Lower lobe of right lung (tissue), 2 donors: ENCODE results near the gene PLP2. TPM values are rescaled to one million over a fixed set of nuclear protein-coding genes. Genes with fewer than 3 reads are reported as not detected.
A peak's percentile ranks its signal among the peaks of the same experiment; 100 is the strongest.

Experiments
- ATAC-seq, 2 donors: fragments of 200-7000 bp; cut with Tn5 transposase; one replicate each; pipeline ENCODE4 v1.9.1; 2020 to 2022; ENCODE audit warnings: mild to moderate bottlenecking in 2 of 2, moderate library complexity in 2 of 2
- DNase-seq: peaks from one replicate; pipeline ENCODE4 v3.0.0-alpha.2; 2020
- H3K27ac ChIP-seq: fragments of 200-600 bp; one replicate; pipeline ENCODE4 v1.8.0; 2022
- H3K27me3 ChIP-seq: fragments of 200-600 bp; one replicate; pipeline ENCODE4 v1.8.0; 2022; ENCODE audit warnings: low read depth
- H3K36me3 ChIP-seq: fragments of 200-600 bp; one replicate; pipeline ENCODE4 v1.8.0; 2022; ENCODE audit warnings: mild to moderate bottlenecking
- H3K4me1 ChIP-seq: fragments of 200-600 bp; one replicate; pipeline ENCODE4 v1.8.0; 2022
- H3K4me3 ChIP-seq: fragments of 200-600 bp; one replicate; pipeline ENCODE4 v1.8.0; 2022; ENCODE audit warnings: mild to moderate bottlenecking
- H3K9me3 ChIP-seq: fragments of 200-600 bp; one replicate; pipeline ENCODE4 v1.8.0; 2022
- intact Hi-C: fragments of 100-400 bp; cut with DNase I; formaldehyde crosslinking; loops from one replicate; pipeline ENCODE4 v1.11.0; 2022
- total RNA-seq: library from RNA; stranded (reverse); fragmentation: NEBNext Ultra II Directional; extraction: Animal tissue kit (Norgen Biotek cat#: 25700); gene quantifications from one replicate; pipeline ENCODE4 v1.2.1, GENCODE V29; 2021
- TF ChIP-seq, protein P1 (sequence below): fragments of 200-600 bp; IDR thresholded peaks from one replicate; pipeline ENCODE4 v1.8.0; 2022; ENCODE audit warnings: antibody characterized with exemption, mild to moderate bottlenecking
- donor health status: DM: no; HTN: yes; CAD: no; lungs with severe emphysema.

The PLP2 gene
- total RNA-seq, 1 donor from 2014 or later = 91.8 TPM

DNA sequence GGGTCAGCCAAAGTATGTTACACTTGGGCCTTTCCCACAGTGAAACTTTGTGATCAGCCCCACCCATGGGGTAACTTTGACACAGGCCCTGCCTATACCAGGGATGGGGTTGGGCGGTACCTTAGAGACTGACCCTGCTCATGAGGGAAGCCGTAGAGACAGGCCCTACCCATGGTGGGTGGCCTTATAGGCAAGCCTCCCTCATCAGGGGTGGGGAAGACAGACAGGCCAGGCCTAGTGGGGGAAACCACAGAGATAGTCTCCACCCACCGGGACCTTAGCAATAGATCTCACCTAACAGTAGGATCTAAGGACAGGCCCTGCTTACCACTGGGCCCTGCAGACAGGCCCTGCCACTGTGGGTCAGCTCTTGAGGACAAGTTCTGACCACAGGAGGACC lies 6.8 kb downstream of the PLP2 start:
- intact Hi-C loops = no loop called here
- peaks cover under 1% of the 10 kb centered on the region for H3K4me1 ChIP-seq
- H3K36me3 ChIP-seq = peaks cover 59% of the 10 kb centered on the region
- H3K9me3 ChIP-seq = no peaks in the 10 kb centered on the region
- H3K27ac ChIP-seq = no peak overlapping the region
- DNase-seq (no peak), ATAC-seq (no peak)
- no peak overlapping the region for H3K4me3 ChIP-seq
- TF ChIP-seq, protein P1, sequence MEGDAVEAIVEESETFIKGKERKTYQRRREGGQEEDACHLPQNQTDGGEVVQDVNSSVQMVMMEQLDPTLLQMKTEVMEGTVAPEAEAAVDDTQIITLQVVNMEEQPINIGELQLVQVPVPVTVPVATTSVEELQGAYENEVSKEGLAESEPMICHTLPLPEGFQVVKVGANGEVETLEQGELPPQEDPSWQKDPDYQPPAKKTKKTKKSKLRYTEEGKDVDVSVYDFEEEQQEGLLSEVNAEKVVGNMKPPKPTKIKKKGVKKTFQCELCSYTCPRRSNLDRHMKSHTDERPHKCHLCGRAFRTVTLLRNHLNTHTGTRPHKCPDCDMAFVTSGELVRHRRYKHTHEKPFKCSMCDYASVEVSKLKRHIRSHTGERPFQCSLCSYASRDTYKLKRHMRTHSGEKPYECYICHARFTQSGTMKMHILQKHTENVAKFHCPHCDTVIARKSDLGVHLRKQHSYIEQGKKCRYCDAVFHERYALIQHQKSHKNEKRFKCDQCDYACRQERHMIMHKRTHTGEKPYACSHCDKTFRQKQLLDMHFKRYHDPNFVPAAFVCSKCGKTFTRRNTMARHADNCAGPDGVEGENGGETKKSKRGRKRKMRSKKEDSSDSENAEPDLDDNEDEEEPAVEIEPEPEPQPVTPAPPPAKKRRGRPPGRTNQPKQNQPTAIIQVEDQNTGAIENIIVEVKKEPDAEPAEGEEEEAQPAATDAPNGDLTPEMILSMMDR = no peak
- H3K27me3 ChIP-seq = no peaks in the 10 kb centered on the region

DNA sequence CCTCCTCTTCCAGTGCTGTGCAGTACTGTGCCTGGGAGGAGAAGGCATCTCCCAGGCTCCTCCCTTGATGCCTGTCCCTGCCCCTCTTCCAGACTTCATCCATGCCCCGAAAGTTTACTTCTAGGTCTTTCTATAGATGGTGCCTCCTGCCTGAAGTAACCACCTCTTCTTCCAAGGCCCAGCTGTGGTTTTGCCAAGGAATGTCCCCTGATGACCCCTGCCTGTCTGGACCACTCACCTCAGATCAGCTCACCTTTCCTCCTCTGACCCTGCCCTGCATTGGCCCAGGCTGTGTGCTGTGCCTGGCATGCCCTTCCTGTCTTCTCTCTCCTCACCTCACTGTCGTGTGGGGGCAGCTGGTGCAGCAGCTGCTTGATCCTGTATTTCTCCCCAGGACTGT lies 7.7 kb downstream of the PLP2 start:
- ATAC-seq (no peak), DNase-seq (no peak)
- Histone ChIP-seq H3K27me3 (no peaks in the 10 kb centered on the region), H3K27ac (no peak overlapping the region), H3K4me3 (no peak overlapping the region), H3K9me3 (no peaks in the 10 kb centered on the region), H3K36me3 (peaks cover 53% of the 10 kb centered on the region), H3K4me1 (no peaks in the 10 kb centered on the region)
- TF ChIP-seq, protein P1 = no peak
- intact Hi-C loops = no loop called here

DNA sequence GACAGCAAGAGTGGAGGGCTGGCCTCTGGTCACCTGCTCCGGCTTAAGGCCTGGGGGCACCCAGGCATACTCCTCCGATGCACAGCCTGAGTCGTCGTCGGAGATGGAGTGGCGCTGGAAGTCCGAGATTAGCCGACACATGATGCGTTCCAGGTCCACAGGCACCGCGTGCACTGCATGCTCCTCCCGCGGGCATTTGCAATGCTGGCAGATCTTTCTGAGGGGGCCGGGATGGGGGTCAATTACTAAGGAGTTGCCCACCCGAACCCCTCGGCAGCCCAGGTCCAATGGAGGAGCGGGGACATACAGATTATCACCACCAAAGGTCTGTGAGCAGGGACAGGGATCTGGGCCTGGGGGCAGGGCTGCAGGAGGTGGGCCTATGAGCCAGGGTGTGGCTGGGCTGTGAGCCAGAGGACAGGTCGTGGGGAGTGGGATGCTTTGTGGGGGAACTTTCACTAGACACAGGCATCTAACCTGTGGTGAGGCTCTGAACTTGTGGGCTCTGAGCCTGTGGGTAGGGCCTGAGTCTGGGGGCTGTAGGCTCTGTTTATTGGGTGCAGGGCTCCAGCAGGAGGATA lies 12.1 kb downstream of the PLP2 start:
- Histone ChIP-seq H3K27me3 (no peaks in the 10 kb centered on the region), H3K36me3 (peaks cover 36% of the 10 kb centered on the region), H3K9me3 (no peaks in the 10 kb centered on the region), H3K4me1 (peaks cover 7% of the 10 kb centered on the region), H3K4me3 (peak overlapping the region; percentile 58), H3K27ac (no peak overlapping the region)
- TF ChIP-seq, protein P1 = no peak
- no peak for ATAC-seq
- DNase-seq = no peak
- intact Hi-C loops = no loop called here

DNA sequence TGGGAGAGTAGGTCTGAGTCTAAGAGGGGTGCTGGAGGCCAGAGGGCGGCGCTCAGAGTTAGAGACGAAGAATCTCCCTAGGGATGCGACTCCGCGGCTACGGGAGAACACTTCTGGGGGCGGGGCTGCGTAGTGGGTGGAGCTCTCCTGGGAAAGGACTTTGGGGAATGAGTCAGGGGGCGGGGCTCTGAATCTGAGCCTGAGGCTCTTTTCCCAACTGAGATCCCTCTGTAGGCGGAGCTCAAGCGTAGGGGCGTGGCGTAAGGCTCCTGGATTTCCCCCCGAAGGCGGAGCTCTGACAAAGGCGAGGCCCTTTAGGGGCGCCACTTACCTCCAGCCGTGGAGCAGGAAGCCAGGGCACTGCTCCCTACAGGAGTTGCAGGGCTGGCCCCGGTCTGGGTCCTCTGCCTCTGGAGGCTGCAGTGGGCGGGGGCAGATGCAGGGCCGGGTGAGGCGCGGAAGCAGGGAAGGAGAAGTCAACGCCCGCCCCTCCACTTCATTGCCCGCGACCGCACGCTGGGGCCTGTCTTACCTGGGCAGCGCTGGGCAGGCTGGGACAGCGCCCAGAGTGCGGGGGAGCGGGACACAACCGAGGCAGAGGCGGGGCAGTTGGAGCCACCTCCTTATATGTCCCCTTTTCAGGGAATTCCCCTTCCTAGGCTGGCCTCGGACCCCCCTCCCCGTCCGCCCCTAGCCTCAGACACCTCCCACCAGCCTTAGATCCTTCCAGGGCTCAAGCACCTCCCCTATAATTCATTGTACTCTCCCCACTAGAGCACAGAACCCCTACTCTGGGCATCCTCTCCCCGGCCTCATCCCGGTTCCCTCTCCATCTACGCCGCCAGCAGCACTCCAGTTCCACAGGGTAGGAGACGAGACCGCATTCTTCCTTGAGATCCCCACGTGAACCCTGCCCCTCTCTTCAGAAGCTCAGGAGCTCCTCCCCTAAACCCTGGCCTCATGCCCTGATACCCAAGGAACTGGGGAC lies 12.9 kb downstream of the PLP2 start:
- TF ChIP-seq, protein P1 = no peak
- Histone ChIP-seq H3K36me3 (peaks cover 28% of the 10 kb centered on the region), H3K27ac (peak overlapping the region; percentile 67), H3K4me1 (peaks cover 7% of the 10 kb centered on the region), H3K27me3 (no peaks in the 10 kb centered on the region), H3K9me3 (no peaks in the 10 kb centered on the region), H3K4me3 (peak overlapping the region; percentile 58)
- ATAC-seq (peak; percentile 86 to 92), DNase-seq (peak; percentile 92)
- intact Hi-C loops = no loop called here

DNA sequence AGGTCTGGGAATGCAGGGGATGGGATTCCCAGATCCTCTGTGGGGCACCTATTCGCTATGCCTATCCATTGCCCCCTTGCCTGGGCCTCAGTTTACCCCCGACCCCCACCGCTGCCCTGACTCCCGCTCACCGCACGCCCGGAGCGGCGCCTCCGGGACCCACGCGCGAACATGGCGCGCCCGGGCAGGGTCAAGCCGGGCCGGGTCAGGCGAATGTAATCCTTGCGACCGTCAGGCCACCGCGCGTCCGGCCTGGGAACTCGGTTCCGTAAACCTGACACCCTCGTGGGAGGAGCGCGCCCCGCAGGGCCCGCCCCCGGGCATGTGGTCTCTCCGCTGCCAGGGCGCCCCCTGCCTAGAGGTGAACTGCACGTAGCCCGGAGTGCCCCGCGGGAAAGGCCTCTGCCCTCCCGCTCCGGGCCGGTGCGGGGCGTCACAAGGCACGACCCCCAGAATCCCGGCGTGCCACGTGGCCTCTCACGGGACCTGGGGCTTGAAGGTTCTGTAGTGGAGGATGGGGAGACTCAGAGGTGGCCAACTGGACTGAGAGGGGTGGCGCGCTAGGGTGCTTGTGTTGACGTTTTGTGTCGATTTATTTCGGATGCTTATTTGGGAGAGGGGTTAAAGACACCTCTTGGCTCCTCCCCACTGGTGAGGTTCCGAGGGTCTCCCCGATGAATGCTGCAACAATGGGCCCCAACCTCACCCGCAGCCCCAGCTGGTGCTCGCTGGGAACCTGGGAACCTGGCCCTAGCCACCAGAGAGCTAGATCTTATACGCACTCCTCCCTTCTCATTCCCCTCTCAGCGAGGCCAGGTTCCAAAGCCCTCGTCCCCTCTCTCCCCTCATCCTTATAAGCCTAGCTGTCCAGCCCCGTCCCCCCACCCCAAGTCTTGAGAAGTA lies 14.7 kb downstream of the PLP2 start, which contains the start of gene PRICKLE3:
Gene PRICKLE3, minus strand, starts transcription at position 249 of the 903 bp plus-strand sequence. Its CDS starts 76 bp downstream, at position 173.
- Histone ChIP-seq H3K27ac (peak within 1 kb of the TSS; percentile 75), H3K27me3 (no peaks in the 10 kb centered on the region), H3K9me3 (no peaks in the 10 kb centered on the region), H3K36me3 (peaks cover 18% of the 10 kb centered on the region), H3K4me1 (peaks cover 7% of the 10 kb centered on the region), H3K4me3 (peak within 1 kb of the TSS; percentile 58)
- intact Hi-C loops = no loop called here
- ATAC-seq (peak; percentile 58 to 65), DNase-seq (peak; percentile 92)
- TF ChIP-seq, protein P1 = peak; percentile 50
